CD4-positive, alpha-beta memory T cell (primary cell): ENCODE measurements around the gene ANKRD31. TPM values are rescaled to one million over a fixed set of nuclear protein-coding genes. Genes with fewer than 3 reads are reported as not detected.

ENCODE experiments used
- polyA plus RNA-seq, 2 donors: library from polyadenylated mRNA; unstranded; fragments of 300-500 nt; fragmentation: Illumina TruSeq; gene quantifications; one replicate each; pipeline ENCODE4 v1.2.3, GENCODE V29; 2021
- total RNA-seq, 2 experiments: library from RNA; stranded (reverse); gene quantifications; one replicate each; pipeline ENCODE4 v1.2.3, GENCODE V29; 2021

The ANKRD31 gene
- total and polyA plus RNA-seq, 4 experiments from 2014 or later: 0.21 to 0.86 (median 0.73) TPM; not detected in 1

Other genes starting within 250 kb of the ANKRD31 start
- 10 to 100 TPM; 30.8 to 31.4 TPM for gene GCNT4, start 184.3 kb downstream of the ANKRD31 start, total RNA-seq
- 1 to 10 TPM; 2.0 to 2.2 TPM for gene GCNT4, start 184.3 kb downstream of the ANKRD31 start, polyA plus RNA-seq
- 10 to 100 TPM; 39.6 to 43.0 TPM for gene HMGCR, start 100.3 kb upstream of the ANKRD31 start, total RNA-seq
- 10 to 100 TPM in 1 of 2 donors, 1 to 10 TPM in 1; 8.3 to 11.4 TPM for gene HMGCR, start 100.3 kb upstream of the ANKRD31 start, polyA plus RNA-seq